Muscle of arm (tissue), 14 donors: ENCODE results near the gene PTRH2. TPM values are rescaled to one million over a fixed set of nuclear protein-coding genes. Genes with fewer than 3 reads are reported as not detected.
A peak's percentile ranks its signal among the peaks of the same experiment; 100 is the strongest.
"Not testable (repeated sequence)": the region's sequence is repeated elsewhere in the genome, so short reads cannot be mapped to it uniquely, and the experiment has no call there.

ENCODE experiments used
- DNase-seq: peaks from one replicate; pipeline ENCODE4 v3.0.0-alpha.2; 2013
- long read RNA-seq, 11 donors: transcript quantifications; one replicate each; lab custom pipeline, GENCODE V29; 2026
- polyA plus RNA-seq, 12 donors: library from polyadenylated mRNA; unstranded; fragments of 120-200 nt; gene quantifications; one replicate each; pipeline ENCODE4 v1.2.1, GENCODE V29; 2013; ENCODE audit not compliant: insufficient read length in 12 of 12

Gene PTRH2
- polyA plus RNA-seq = 10 to 100 TPM in 11 of 12 donors, not detected in 1; 13.4 to 19.2 (median 15.9) TPM
- long read RNA-seq, donor 1, full-length matches to known transcripts = 36 of 36 reads
- long read RNA-seq, donor 1, partial matches to known transcripts = 0 of 36 reads
- long read RNA-seq, donor 1, other reads (novel, unspliced or antisense) = 0 of 36 reads
- long read RNA-seq, donor 2, full-length matches to known transcripts = 25 of 87 reads
- long read RNA-seq, donor 2, partial matches to known transcripts = 54 of 87 reads
- long read RNA-seq, donor 2, other reads (novel, unspliced or antisense) = 8 of 87 reads
- long read RNA-seq, donor 3, full-length matches to known transcripts = 13 of 13 reads
- long read RNA-seq, donor 3, partial matches to known transcripts = 0 of 13 reads
- long read RNA-seq, donor 3, other reads (novel, unspliced or antisense) = 0 of 13 reads
- long read RNA-seq, donor 4, full-length matches to known transcripts = 12 of 12 reads
- long read RNA-seq, donor 4, partial matches to known transcripts = 0 of 12 reads
- long read RNA-seq, donor 4, other reads (novel, unspliced or antisense) = 0 of 12 reads
- long read RNA-seq, donor 5, full-length matches to known transcripts = 23 of 23 reads
- long read RNA-seq, donor 5, partial matches to known transcripts = 0 of 23 reads
- long read RNA-seq, donor 5, other reads (novel, unspliced or antisense) = 0 of 23 reads
- long read RNA-seq, donor 6, full-length matches to known transcripts = 11 of 11 reads
- long read RNA-seq, donor 6, partial matches to known transcripts = 0 of 11 reads
- long read RNA-seq, donor 6, other reads (novel, unspliced or antisense) = 0 of 11 reads
- long read RNA-seq, donor 7, full-length matches to known transcripts = 12 of 12 reads
- long read RNA-seq, donor 7, partial matches to known transcripts = 0 of 12 reads
- long read RNA-seq, donor 7, other reads (novel, unspliced or antisense) = 0 of 12 reads
- long read RNA-seq, donor 8, full-length matches to known transcripts = 22 of 22 reads
- long read RNA-seq, donor 8, partial matches to known transcripts = 0 of 22 reads
- long read RNA-seq, donor 8, other reads (novel, unspliced or antisense) = 0 of 22 reads
- long read RNA-seq, donor 9, full-length matches to known transcripts = 21 of 35 reads
- long read RNA-seq, donor 9, partial matches to known transcripts = 9 of 35 reads
- long read RNA-seq, donor 9, other reads (novel, unspliced or antisense) = 5 of 35 reads
- long read RNA-seq, donor 10, full-length matches to known transcripts = 25 of 25 reads
- long read RNA-seq, donor 10, partial matches to known transcripts = 0 of 25 reads
- long read RNA-seq, donor 10, other reads (novel, unspliced or antisense) = 0 of 25 reads
- long read RNA-seq, donor 11, full-length matches to known transcripts = 26 of 26 reads
- long read RNA-seq, donor 11, partial matches to known transcripts = 0 of 26 reads
- long read RNA-seq, donor 11, other reads (novel, unspliced or antisense) = 0 of 26 reads

- DNase-seq = peak; percentile 97
Observed at GRCh38 chr17:59707149-59707970, at the start of gene PTRH2, which contains the start of gene VMP1. Gene PTRH2 (minus strand): TSS chr17:59707430. CDS start chr17:59697978, 9,452 bp downstream. Gene VMP1 (plus strand): TSS chr17:59707654. CDS start chr17:59731447, 23,793 bp downstream.

GRCh38 chr17:59756236-59756818 lies 49.1 kb upstream of the PTRH2 start:
- no peak for DNase-seq

- not testable (repeated sequence) for DNase-seq
Observed at GRCh38 chr17:59755069-59755468, 47.8 kb upstream of the PTRH2 start.

GRCh38 chr17:59754552-59754951 lies 47.3 kb upstream of the PTRH2 start:
- DNase-seq = no peak

GRCh38 chr17:59753522-59754467 lies 46.6 kb upstream of the PTRH2 start:
- peak; percentile 92 for DNase-seq

- DNase-seq = no peak
Observed at GRCh38 chr17:59752922-59753321, 45.7 kb upstream of the PTRH2 start.

- no peak for DNase-seq
Observed at GRCh38 chr17:59752446-59752845, 45.2 kb upstream of the PTRH2 start.

- DNase-seq = no peak
Observed at GRCh38 chr17:59751955-59752413, 44.8 kb upstream of the PTRH2 start.

- no peak for DNase-seq
Observed at GRCh38 chr17:59748591-59748990, 41.4 kb upstream of the PTRH2 start.

- DNase-seq = no peak
Observed at GRCh38 chr17:59746849-59747445, 39.7 kb upstream of the PTRH2 start.

GRCh38 chr17:59745040-59745439 lies 37.8 kb upstream of the PTRH2 start:
- DNase-seq = no peak

- DNase-seq = no peak
Observed at GRCh38 chr17:59743842-59744241, 36.6 kb upstream of the PTRH2 start.

- DNase-seq = no peak
Observed at GRCh38 chr17:59737324-59737723, 30.1 kb upstream of the PTRH2 start.

- DNase-seq = no peak
Observed at GRCh38 chr17:59734226-59734625, 27.0 kb upstream of the PTRH2 start.

- no peak for DNase-seq
Observed at GRCh38 chr17:59733697-59734096, 26.5 kb upstream of the PTRH2 start.

- DNase-seq = no peak
Observed at GRCh38 chr17:59730268-59730834, 23.1 kb upstream of the PTRH2 start.

- DNase-seq = no peak
Observed at GRCh38 chr17:59727817-59728533, 20.7 kb upstream of the PTRH2 start.
